Measurements from ENCODE around the gene ACTL8. TPM values are rescaled to one million over a fixed set of nuclear protein-coding genes. Genes with fewer than 3 reads are reported as not detected.
"Not testable (repeated sequence)": the region's sequence is repeated elsewhere in the genome, so short reads cannot be mapped to it uniquely, and the experiment has no call there.

The ACTL8 gene
- total RNA-seq, 1 donor from 2014 or later, result not detected

GRCh38 chr1:17745479-17745955, 9.6 kb upstream of the ACTL8 start:
- TF ChIP-seq CTCF (IDR thresholded peaks at IDR 0.05), result no peak
- no peak for DNase-seq (ENCODE audit: low spot score)
- peaks cover 35% of the 10 kb centered on the region for H3K27me3 Mint-ChIP-seq (ENCODE audit: low read depth)
- H3K4me3 Mint-ChIP-seq (ENCODE audit: unreplicated experiment), result no peak overlapping the region
- H3K36me3 Mint-ChIP-seq (ENCODE audit: low read depth), result peaks cover 2% of the 10 kb centered on the region
- H3K27ac Mint-ChIP-seq (ENCODE audit: unreplicated experiment), result no peak overlapping the region
- H3K9me3 Mint-ChIP-seq (ENCODE audit: low read depth), result no peaks in the 10 kb centered on the region
- no peaks in the 10 kb centered on the region for H3K4me1 Mint-ChIP-seq (ENCODE audit: low read depth)

- not testable (repeated sequence) for H3K36me3 Mint-ChIP-seq (ENCODE audit: low read depth); H3K9me3 Mint-ChIP-seq (ENCODE audit: low read depth); DNase-seq (ENCODE audit: low spot score); H3K27ac Mint-ChIP-seq (ENCODE audit: unreplicated experiment); H3K4me3 Mint-ChIP-seq (ENCODE audit: unreplicated experiment); H3K4me1 Mint-ChIP-seq (ENCODE audit: low read depth)
- peaks cover 29% of the 10 kb centered on the region for H3K27me3 Mint-ChIP-seq (ENCODE audit: low read depth)
These were observed 8.9 kb upstream of the ACTL8 start for GRCh38 chr1:17746281-17746680.

GRCh38 chr1:17746920-17747319, 8.2 kb upstream of the ACTL8 start:
- peaks cover 24% of the 10 kb centered on the region for H3K27me3 Mint-ChIP-seq (ENCODE audit: low read depth)
- no peak overlapping the region for H3K27ac Mint-ChIP-seq (ENCODE audit: unreplicated experiment)
- no peaks in the 10 kb centered on the region for H3K4me1 Mint-ChIP-seq (ENCODE audit: low read depth)
- H3K36me3 Mint-ChIP-seq (ENCODE audit: low read depth), result peaks cover 2% of the 10 kb centered on the region
- no peak for DNase-seq (ENCODE audit: low spot score)
- no peak for TF ChIP-seq CTCF (IDR thresholded peaks at IDR 0.05)
- no peaks in the 10 kb centered on the region for H3K9me3 Mint-ChIP-seq (ENCODE audit: low read depth)
- H3K4me3 Mint-ChIP-seq (ENCODE audit: unreplicated experiment), result no peak overlapping the region

- TF ChIP-seq CTCF (IDR thresholded peaks at IDR 0.05), result no peak
- Mint-ChIP-seq H3K4me1 (ENCODE audit: low read depth) (no peaks in the 10 kb centered on the region), H3K27me3 (ENCODE audit: low read depth) (peaks cover 15% of the 10 kb centered on the region), H3K36me3 (ENCODE audit: low read depth) (no peaks in the 10 kb centered on the region), H3K9me3 (ENCODE audit: low read depth) (peaks cover 11% of the 10 kb centered on the region), H3K27ac (ENCODE audit: unreplicated experiment) (no peak overlapping the region), H3K4me3 (ENCODE audit: unreplicated experiment) (no peak overlapping the region)
- no peak for DNase-seq (ENCODE audit: low spot score)
These were observed 4.8 kb upstream of the ACTL8 start for GRCh38 chr1:17750333-17750732.

- no peak for DNase-seq (ENCODE audit: low spot score)
- Mint-ChIP-seq H3K27me3 (ENCODE audit: low read depth) (peaks cover 5% of the 10 kb centered on the region), H3K27ac (ENCODE audit: unreplicated experiment) (no peak overlapping the region), H3K4me3 (ENCODE audit: unreplicated experiment) (no peak overlapping the region), H3K4me1 (ENCODE audit: low read depth) (no peaks in the 10 kb centered on the region), H3K36me3 (ENCODE audit: low read depth) (no peaks in the 10 kb centered on the region), H3K9me3 (ENCODE audit: low read depth) (peaks cover 20% of the 10 kb centered on the region)
- TF ChIP-seq CTCF (IDR thresholded peaks at IDR 0.05), result no peak
These were observed 2.8 kb upstream of the ACTL8 start for GRCh38 chr1:17752356-17752755.

GRCh38 chr1:17757426-17757825, 2.3 kb downstream of the ACTL8 start:
- no peak overlapping the region for H3K27ac Mint-ChIP-seq (ENCODE audit: unreplicated experiment)
- no peak for DNase-seq (ENCODE audit: low spot score)
- H3K4me1 Mint-ChIP-seq (ENCODE audit: low read depth), result no peaks in the 10 kb centered on the region
- H3K9me3 Mint-ChIP-seq (ENCODE audit: low read depth), result peaks cover 40% of the 10 kb centered on the region
- peaks cover 2% of the 10 kb centered on the region for H3K27me3 Mint-ChIP-seq (ENCODE audit: low read depth)
- H3K36me3 Mint-ChIP-seq (ENCODE audit: low read depth), result no peaks in the 10 kb centered on the region
- no peak overlapping the region for H3K4me3 Mint-ChIP-seq (ENCODE audit: unreplicated experiment)
- no peak for TF ChIP-seq CTCF (IDR thresholded peaks at IDR 0.05)
